ES-I3 (cell line): ENCODE results near the gene LATS2.
"Not testable (repeated sequence)": the region's sequence is repeated elsewhere in the genome, so short reads cannot be mapped to it uniquely, and the experiment has no call there.

Experiments
- H3K36me3 ChIP-seq: 2 replicates; pipeline ENCODE4 v1.6.1; 2013; ENCODE audit warnings: mild to moderate bottlenecking, low read length, control low read depth, moderate library complexity; ENCODE audit not compliant: insufficient read depth
- H3K4me1 ChIP-seq: 2 replicates; pipeline ENCODE4 v1.6.1; 2013; ENCODE audit warnings: mild to moderate bottlenecking, control low read depth, low read length; ENCODE audit not compliant: insufficient read depth
- H3K9ac ChIP-seq: 2 replicates; pipeline ENCODE4 v1.6.1; 2013; ENCODE audit warnings: low read depth, mild to moderate bottlenecking, low read length, moderate library complexity
- H3K9me3 ChIP-seq: 2 replicates; pipeline ENCODE4 v1.6.1; 2013; ENCODE audit warnings: mild to moderate bottlenecking, low read length, moderate library complexity; ENCODE audit not compliant: control insufficient read depth, insufficient read depth

LATS2 gene

GRCh38 chr13:20973886-20974425 lies 87.4 kb downstream of the LATS2 start:
- H3K36me3 ChIP-seq, result peaks cover 16% of the 10 kb centered on the region
- no peak overlapping the region for H3K9ac ChIP-seq
- H3K4me1 ChIP-seq, result no peaks in the 10 kb centered on the region
- peaks cover 4% of the 10 kb centered on the region for H3K9me3 ChIP-seq

DNA sequence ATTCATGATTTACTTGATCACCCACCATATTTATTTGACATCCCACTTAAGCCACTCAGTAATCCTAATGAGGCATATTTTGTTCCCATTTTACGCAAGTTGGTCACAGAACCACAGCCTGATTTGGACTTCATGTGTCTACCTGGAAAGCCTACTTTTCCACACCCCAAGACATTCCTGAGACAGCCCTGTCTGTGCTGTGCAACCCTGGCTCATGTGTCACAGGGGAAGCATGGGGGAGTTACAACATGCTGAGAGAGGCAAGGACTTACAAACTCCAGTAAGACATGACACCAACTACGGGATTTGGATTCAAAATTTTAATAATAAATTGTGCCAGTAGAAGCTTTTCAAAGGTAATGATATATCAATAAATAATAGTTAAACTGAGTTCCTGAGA lies 88.7 kb downstream of the LATS2 start:
- Histone ChIP-seq H3K36me3 (peaks cover 16% of the 10 kb centered on the region), H3K9me3 (peaks cover 4% of the 10 kb centered on the region), H3K4me1 (no peaks in the 10 kb centered on the region), H3K9ac (no peak overlapping the region)

DNA sequence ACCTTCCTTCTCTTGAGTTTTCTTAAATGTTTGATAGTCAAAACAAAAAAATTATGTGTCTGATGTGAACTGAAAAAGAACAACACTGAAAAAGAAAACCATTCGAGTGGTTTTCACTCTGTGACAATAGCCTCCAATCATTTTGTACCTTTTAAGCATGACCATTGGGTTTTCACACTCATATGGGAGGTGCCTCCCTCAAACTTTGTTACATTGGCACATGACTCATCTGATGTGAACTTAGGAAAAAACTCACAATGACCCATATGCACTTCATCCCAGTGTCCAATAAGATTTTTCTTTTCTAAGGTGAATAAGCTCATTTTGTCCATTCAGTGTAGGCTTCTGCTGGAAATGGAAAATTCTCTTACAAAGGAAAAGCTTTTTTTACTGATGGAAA lies 92.2 kb downstream of the LATS2 start:
- no peak overlapping the region for H3K9ac ChIP-seq
- peaks cover 4% of the 10 kb centered on the region; the same call in 1 of the 2 replicates for H3K36me3 ChIP-seq
- H3K4me1 ChIP-seq, result no peaks in the 10 kb centered on the region
- H3K9me3 ChIP-seq, result peaks cover 4% of the 10 kb centered on the region

DNA sequence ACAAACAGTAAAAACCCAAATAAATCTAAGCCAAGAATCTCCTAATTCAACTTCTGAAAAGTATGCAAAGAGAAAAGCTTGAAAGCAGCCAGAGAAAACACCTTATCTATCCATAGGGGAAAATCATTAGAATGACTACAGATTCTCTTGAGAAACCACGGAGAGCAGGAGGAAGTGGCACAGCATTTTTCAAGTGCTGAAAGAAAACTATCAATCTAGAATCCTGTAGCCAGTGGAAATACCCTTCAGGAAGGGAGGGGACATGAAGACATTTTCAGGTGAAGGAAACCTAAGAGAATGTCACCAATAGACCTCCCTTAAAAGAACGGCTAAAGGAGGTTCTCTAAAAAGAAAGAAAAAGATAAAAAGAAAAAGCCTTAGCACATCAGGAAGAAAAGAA lies 92.6 kb downstream of the LATS2 start:
- no peaks in the 10 kb centered on the region for H3K4me1 ChIP-seq
- no peak overlapping the region for H3K9ac ChIP-seq
- H3K36me3 ChIP-seq, result peaks cover 3% of the 10 kb centered on the region; the same call in 1 of the 2 replicates
- peaks cover 4% of the 10 kb centered on the region for H3K9me3 ChIP-seq

DNA sequence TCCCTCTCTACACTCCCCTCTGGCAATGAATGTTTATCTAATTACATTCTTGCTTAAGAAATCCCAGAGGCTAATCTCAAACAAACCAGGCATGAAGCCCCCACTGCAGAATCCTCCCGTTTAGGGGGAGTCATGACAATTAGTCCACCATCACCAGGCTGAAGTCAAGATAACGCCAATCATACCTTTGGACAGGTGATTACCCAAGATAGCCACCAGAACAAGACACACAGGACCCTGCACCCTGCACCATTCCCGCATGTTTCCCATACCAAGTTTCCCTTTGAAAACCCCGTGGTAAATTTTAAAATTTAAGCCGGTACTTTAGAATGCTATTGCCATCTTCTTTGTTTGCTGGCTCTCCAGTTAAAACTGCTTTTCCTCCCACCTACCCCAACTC lies 94.0 kb downstream of the LATS2 start:
- H3K9me3 ChIP-seq, result peaks cover 4% of the 10 kb centered on the region
- H3K9ac ChIP-seq, result no peak overlapping the region
- no peaks in the 10 kb centered on the region for H3K36me3 ChIP-seq
- H3K4me1 ChIP-seq, result no peaks in the 10 kb centered on the region

- no peak overlapping the region for H3K9ac ChIP-seq
- H3K9me3 ChIP-seq, result peaks cover 4% of the 10 kb centered on the region
- no peaks in the 10 kb centered on the region for H3K4me1 ChIP-seq
- H3K36me3 ChIP-seq, result no peaks in the 10 kb centered on the region
Observed at GRCh38 chr13:20964904-20965303, 96.5 kb downstream of the LATS2 start.

DNA sequence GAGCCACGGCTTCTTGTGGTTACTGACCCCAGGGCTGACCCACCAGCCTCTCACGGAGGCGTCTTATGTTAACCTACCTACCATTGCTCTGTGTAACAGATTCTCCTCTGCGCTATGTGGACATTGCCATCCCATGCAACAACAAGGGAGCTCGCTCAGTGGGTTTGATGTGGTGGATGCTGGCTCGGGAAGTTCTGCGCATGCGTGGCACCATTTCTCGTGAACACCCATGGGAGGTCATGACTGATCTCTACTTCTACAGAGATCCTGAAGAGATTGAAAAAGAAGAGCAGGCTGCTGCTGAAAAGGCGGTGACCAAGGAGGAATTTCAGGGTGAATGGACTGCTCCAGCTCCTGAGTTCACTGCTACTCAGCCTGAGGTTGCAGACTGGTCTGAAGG lies 99.7 kb downstream of the LATS2 start:
- not testable (repeated sequence) for H3K4me1 ChIP-seq, H3K9me3 ChIP-seq, H3K9ac ChIP-seq, H3K36me3 ChIP-seq

- Histone ChIP-seq H3K9me3 (no peaks in the 10 kb centered on the region), H3K4me1 (no peaks in the 10 kb centered on the region), H3K36me3 (no peaks in the 10 kb centered on the region), H3K9ac (no peak overlapping the region)
Observed at GRCh38 chr13:20960663-20961309, 100.6 kb downstream of the LATS2 start.

DNA sequence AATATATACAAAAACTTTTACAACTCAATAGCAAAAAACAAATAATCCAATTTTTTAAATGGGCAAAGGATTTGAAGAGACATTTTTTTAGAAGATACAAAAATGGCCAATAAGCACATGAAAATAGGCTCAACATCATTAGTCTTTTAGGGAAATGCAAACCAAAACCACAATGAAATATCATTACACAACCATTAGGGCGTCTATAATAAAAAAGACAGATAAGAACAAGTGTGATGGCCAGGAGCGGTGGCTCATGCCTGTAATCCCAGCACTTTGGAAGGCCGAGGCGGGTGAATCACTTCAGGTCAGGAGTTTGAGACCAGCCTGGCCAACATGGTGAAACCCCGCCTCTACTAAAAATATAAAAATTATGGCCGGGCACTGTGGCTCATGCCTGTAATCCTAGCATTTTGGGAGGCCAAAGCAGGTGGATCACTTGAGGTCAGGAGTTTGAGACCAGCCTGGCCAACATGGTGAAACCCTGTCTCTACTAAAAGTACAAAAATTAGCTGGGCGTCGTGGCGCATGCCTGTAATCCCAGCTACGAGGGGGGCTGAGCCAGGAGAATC lies 104.3 kb downstream of the LATS2 start:
- not testable (repeated sequence) for H3K4me1 ChIP-seq, H3K36me3 ChIP-seq, H3K9ac ChIP-seq, H3K9me3 ChIP-seq

- no peaks in the 10 kb centered on the region for H3K9me3 ChIP-seq
- no peaks in the 10 kb centered on the region for H3K36me3 ChIP-seq
Observed at GRCh38 chr13:20955496-20955895, 105.9 kb downstream of the LATS2 start.

GRCh38 chr13:20953245-20953931 lies 108.0 kb downstream of the LATS2 start:
- H3K4me1 ChIP-seq, result no peaks in the 10 kb centered on the region
- H3K36me3 ChIP-seq, result no peaks in the 10 kb centered on the region
- H3K9me3 ChIP-seq, result no peaks in the 10 kb centered on the region
- H3K9ac ChIP-seq, result no peak overlapping the region

More at GRCh38 chr13:20955496-20955895, 105.9 kb downstream of the LATS2 start:
- Histone ChIP-seq H3K9ac (no peak overlapping the region), H3K4me1 (no peaks in the 10 kb centered on the region)

DNA sequence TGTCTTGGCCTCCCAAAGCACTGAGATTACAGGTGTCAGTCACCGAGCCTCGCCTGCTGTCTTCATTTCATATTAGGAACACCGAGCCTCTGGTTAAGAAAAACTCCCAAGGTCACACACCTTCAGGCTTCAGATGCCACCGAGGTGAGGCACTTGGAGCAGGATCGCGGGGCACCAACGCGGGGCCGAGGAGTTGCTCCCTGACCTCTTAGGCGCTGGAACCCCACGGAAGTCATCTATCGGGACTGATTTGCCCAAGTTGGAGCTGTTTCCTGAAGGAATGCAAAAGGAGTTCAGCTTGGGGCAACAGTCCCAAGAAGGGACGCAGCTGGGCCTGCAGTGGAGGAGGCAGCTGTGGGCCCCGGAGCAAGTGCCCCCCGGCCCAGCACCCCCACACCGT lies 108.5 kb downstream of the LATS2 start:
- Histone ChIP-seq H3K36me3 (no peaks in the 10 kb centered on the region), H3K4me1 (no peaks in the 10 kb centered on the region), H3K9ac (no peak overlapping the region)

GRCh38 chr13:20948001-20948400 lies 113.4 kb downstream of the LATS2 start:
- not testable (repeated sequence) for H3K36me3 ChIP-seq, H3K9ac ChIP-seq

More for the DNA sequence above, 108.5 kb downstream of the LATS2 start:
- H3K9me3 ChIP-seq, result no peaks in the 10 kb centered on the region

GRCh38 chr13:20945952-20946383 lies 115.4 kb downstream of the LATS2 start:
- Histone ChIP-seq H3K9ac (peak overlapping the region; percentile 35; the same call in 1 of the 2 replicates), H3K9me3 (no peaks in the 10 kb centered on the region), H3K36me3 (no peaks in the 10 kb centered on the region), H3K4me1 (0 out of 2 replicates have a peak, but pooled peaks cover 3% of the 10 kb centered on the region)

More at GRCh38 chr13:20948001-20948400, 113.4 kb downstream of the LATS2 start:
- H3K9me3 ChIP-seq, H3K4me1 ChIP-seq: not testable (repeated sequence)
